GM12878 (cell line): ENCODE results near the gene ART3. TPM values are rescaled to one million over a fixed set of nuclear protein-coding genes. Genes with fewer than 3 reads are reported as not detected.

Experiments used
- ATAC-seq: fragments of 200-7000 bp; cut with Tn5 transposase; 3 replicates; pipeline ENCODE4 v1.9.1; 2020; ENCODE audit warnings: mild to moderate bottlenecking, moderate library complexity
- BruUV-seq: library from RNA; stranded (reverse); fragments of 400-500 nt; replicated peaks from 2 replicates; lab custom pipeline; 2021; lab: Mats Ljungman, UMichigan
- CTCF ChIA-PET: fragments of 300-600 bp; sonication (Branson Sonifier 250); formaldehyde crosslinking; extraction: SDS; loops from one replicate; lab custom pipeline; 2021; ENCODE audit warnings: inconsistent platforms; lab: Yijun Ruan, JAX
- POLR2A ChIA-PET: fragments of 350-600 bp; formaldehyde crosslinking; extraction: SDS; loops from one replicate; lab custom pipeline; 2021; ENCODE audit warnings: inconsistent platforms; lab: Charles Lee
- RAD21 ChIA-PET: fragments of 300-600 bp; sonication (Branson Sonifier 250); formaldehyde crosslinking; loops from one replicate; lab custom pipeline; 2023; ENCODE audit warnings: antibody characterized with exemption; ENCODE audit not compliant: unreplicated experiment; lab: Charles Lee
- SMC1A ChIA-PET: fragments of 300-600 bp; sonication (Branson Sonifier 250); formaldehyde crosslinking; loops from one replicate; lab custom pipeline; 2023; ENCODE audit not compliant: unreplicated experiment, uncharacterized antibody; lab: Charles Lee
- DNase-seq: peaks from one replicate; pipeline ENCODE4 v3.0.0-alpha.2; 2011; ENCODE audit warnings: low read depth, low spot score
- FAIRE-seq: peaks from 3 replicates; lab custom pipeline; 2011; peaks lifted over from hg19 to GRCh38; lab: Jason Lieb, UNC
- H2AFZ ChIP-seq: 2 replicates; pipeline ENCODE4 v1.6.0; 2011; ENCODE audit warnings: low read depth, low read length, control low read depth; ENCODE audit not compliant: control insufficient read depth
- H3K27ac ChIP-seq: 2 replicates; pipeline ENCODE4 v1.5.1; 2011; ENCODE audit warnings: control low read depth; ENCODE audit not compliant: control insufficient read depth, insufficient read depth
- H3K27me3 ChIP-seq, 2 experiments: replicated peaks in 1 of 2; 2 replicates each; pipeline versions ENCODE4 v1.6.0 to v1.6.1; 2011; ENCODE audit warnings: low read length in 1 of 2; ENCODE audit not compliant: control insufficient read depth in 2 of 2, insufficient read depth in 2 of 2
- H3K36me3 ChIP-seq, 2 experiments: 2 replicates each; pipeline ENCODE4 v1.5.1; 2011; ENCODE audit warnings: low read length in 1 of 2; ENCODE audit not compliant: control insufficient read depth in 2 of 2, insufficient read depth in 2 of 2
- H3K4me1 ChIP-seq: 2 replicates; pipeline ENCODE4 v1.6.1; 2011; ENCODE audit warnings: mild to moderate bottlenecking, low read length, moderate library complexity, mixed read lengths; ENCODE audit not compliant: control insufficient read depth, insufficient read depth
- H3K4me2 ChIP-seq: 2 replicates; pipeline ENCODE4 v1.6.0; 2011; ENCODE audit warnings: control low read depth; ENCODE audit not compliant: control insufficient read depth, insufficient read depth
- H3K4me3 ChIP-seq: fragments of 200-600 bp; sonication (generic); 2 replicates; pipeline ENCODE4 v1.5.1; 2016
- H3K79me2 ChIP-seq: 2 replicates; pipeline ENCODE4 v1.6.0; 2011; ENCODE audit warnings: low read length; ENCODE audit not compliant: control insufficient read depth, insufficient read depth
- H3K9ac ChIP-seq: 2 replicates; pipeline ENCODE4 v1.8.0; 2011; ENCODE audit warnings: low read length, control low read depth, mixed read lengths; ENCODE audit not compliant: control insufficient read depth, insufficient read depth
- H3K9me3 ChIP-seq: replicated peaks from 3 replicates; pipeline ENCODE4 v1.5.1; 2011; ENCODE audit warnings: mild to moderate bottlenecking, low read length; ENCODE audit not compliant: control insufficient read depth, insufficient read depth
- H4K20me1 ChIP-seq: 2 replicates; pipeline ENCODE4 v1.6.0; 2011; ENCODE audit not compliant: control insufficient read depth, insufficient read depth
- FOXK2 ChIP-seq: fragments of 450-650 bp; IDR thresholded peaks from 2 replicates; pipeline ENCODE4 v1.6.1; 2017; ENCODE audit warnings: mild to moderate bottlenecking, moderate library complexity
- NFIC ChIP-seq: IDR thresholded peaks from 2 replicates; pipeline ENCODE4 v1.6.1; 2012; ENCODE audit warnings: low read depth, mild to moderate bottlenecking, inconsistent platforms, low read length, moderate library complexity
- RCOR1 ChIP-seq: conservative IDR thresholded peaks from 2 replicates; pipeline ENCODE4 v1.6.1; 2012; ENCODE audit warnings: low read depth, low read length, improper control_type of control experiment
- SIX5 ChIP-seq: IDR thresholded peaks from 2 replicates; pipeline ENCODE4 v1.6.1; 2011; ENCODE audit warnings: mild to moderate bottlenecking, low read depth, low read length, moderate library complexity; ENCODE audit not compliant: severe bottlenecking
- SPI1 ChIP-seq: IDR thresholded peaks from 2 replicates; pipeline ENCODE4 v1.6.1; 2011; ENCODE audit warnings: low read depth, mild to moderate bottlenecking, low read length, moderate library complexity, borderline replicate concordance; ENCODE audit not compliant: insufficient read depth
- SRF ChIP-seq, 2 experiments: IDR thresholded peaks; 2 replicates each; pipeline ENCODE4 v1.6.1; 2011; ENCODE audit warnings: low read depth in 2 of 2, low read length in 2 of 2, mild to moderate bottlenecking in 1 of 2, moderate library complexity in 1 of 2
- ZNF24 ChIP-seq: fragments of 450-650 bp; IDR thresholded peaks from 2 replicates; pipeline ENCODE4 v1.6.1; 2017; ENCODE audit warnings: antibody characterized with exemption, mild to moderate bottlenecking
- ZNF274 ChIP-seq: IDR thresholded peaks from one replicate; pipeline ENCODE4 v1.8.0; 2011; ENCODE audit not compliant: insufficient read length, insufficient read depth
- WGBS: methylation state at CpG from one replicate; pipeline ENCODE4 v1.1.6; 2016; ENCODE audit warnings: low lambda C conversion rate; ENCODE audit not compliant: insufficient replicate concordance, insufficient coverage; ENCODE audit errors: missing lambda C conversion rate; 5-methylcytosine and 5-hydroxymethylcytosine counted together
- in situ Hi-C: fragments of 300-500 bp; cut with MboI; formaldehyde crosslinking; loops from 9 replicates; pipeline ENCODE4 v1.14.3; 2018; ENCODE audit warnings: mixed read lengths
- intact Hi-C: fragments of 100-400 bp; cut with micrococcal nuclease; formaldehyde crosslinking; loops from one replicate; pipeline ENCODE4 v1.14.2; 2022; ENCODE audit not compliant: unreplicated experiment
- polyA plus RNA-seq, 11 experiments: library from polyadenylated mRNA; depleted of rRNA in 4 of 11; unstranded in 6 of 11; stranded (reverse) in 5 of 11; fragments of >200 nt; fragmentation: Nextera tagmentation in 4 of 11; fragmentation: Illumina TruSeq in 1 of 11; extraction: Ambion mirVana in 4 of 11; extraction: Trizol in 1 of 11; gene quantifications; 1 replicate in 1 of 11; 2 replicates in 10 of 11; pipeline versions ENCODE4 v1.2.1 to v1.2.3, GENCODE V29; 2011 to 2016; ENCODE audit warnings: inconsistent platforms in 2 of 11, missing spikeins in 2 of 11, low read depth in 1 of 11
- total RNA-seq, 4 experiments: library from RNA; depleted of rRNA in 3 of 4; stranded (reverse); fragments of >200 nt in 3 of 4; fragmentation: Illumina TruSeq in 1 of 4; extraction: Trizol in 1 of 4; gene quantifications; 2 replicates each; pipeline versions ENCODE4 v1.2.1 to v1.2.3, GENCODE V29; 2013 to 2021
- TF ChIP-seq, protein P1 (sequence below): fragments of 450-650 bp; IDR thresholded peaks from 2 replicates; pipeline ENCODE4 v1.6.1; 2017; ENCODE audit warnings: mild to moderate bottlenecking, moderate library complexity
- TF ChIP-seq, protein P2 (sequence below): fragments of 450-650 bp; formaldehyde crosslinking; IDR thresholded peaks from 2 replicates; pipeline ENCODE4 v1.4.0; 2022; ENCODE audit warnings: mild to moderate bottlenecking, moderate library complexity

Gene ART3
- total and polyA plus RNA-seq, 10 of the 15 experiments (the other 5 are each of a cell fraction or from before 2014, with no cell fraction given), result 0.18 to 0.50 (median 0.26) TPM; not detected in 6

DNA sequence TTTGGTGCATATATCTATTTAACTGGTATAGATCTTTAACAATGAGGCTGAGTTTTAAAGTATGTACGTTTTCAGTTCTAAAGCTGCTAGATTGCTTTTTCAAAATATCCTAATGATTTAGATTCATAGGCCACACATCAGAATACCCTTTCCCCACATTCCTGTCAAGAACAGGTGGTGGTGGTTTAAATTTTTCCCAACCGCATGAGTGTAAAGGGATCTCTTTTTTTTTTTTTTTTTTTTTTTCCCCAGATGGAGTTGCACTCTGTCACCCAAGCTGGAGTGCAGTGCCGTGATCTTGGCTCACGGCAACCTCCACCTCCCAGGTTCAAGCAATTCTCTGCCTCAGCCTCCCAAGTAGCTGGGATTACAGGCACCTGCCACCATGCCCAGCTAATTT is 45.7 kb downstream of the ART3 start:
- DNase-seq (no peak), ATAC-seq (no peak), FAIRE-seq (no peak)
- Histone ChIP-seq H3K27ac (no peak overlapping the region), H2AFZ (no peak overlapping the region), H3K36me3 (peaks cover 0 to 23% of the 10 kb centered on the region in 2 experiments; a peak in 3 of 4 replicates), H3K9ac (no peak overlapping the region), H3K79me2 (no peaks in the 10 kb centered on the region), H4K20me1 (no peaks in the 10 kb centered on the region), H3K4me3 (no peak overlapping the region), H3K27me3 (no peaks in the 10 kb centered on the region), H3K9me3 (no peaks in the 10 kb centered on the region), H3K4me2 (no peak overlapping the region), H3K4me1 (no peaks in the 10 kb centered on the region)
- CTCF ChIA-PET, result interaction anchor here (1.2 kb wide), 1 partner anchor 64 kb away, joined by 5 read pairs; no protein-coding TSS in a partner anchor
- no peak for TF ChIP-seq FOXK2
- no peak for TF ChIP-seq NFIC
- no peak for TF ChIP-seq ZNF24
- no peak for TF ChIP-seq SRF (IDR thresholded peaks at IDR 0.05; ENCODE audit: low read depth in 2 of 2, low read length in 2 of 2)
- TF ChIP-seq SIX5, result no peak
- TF ChIP-seq RCOR1, result no peak
- TF ChIP-seq, protein P1, sequence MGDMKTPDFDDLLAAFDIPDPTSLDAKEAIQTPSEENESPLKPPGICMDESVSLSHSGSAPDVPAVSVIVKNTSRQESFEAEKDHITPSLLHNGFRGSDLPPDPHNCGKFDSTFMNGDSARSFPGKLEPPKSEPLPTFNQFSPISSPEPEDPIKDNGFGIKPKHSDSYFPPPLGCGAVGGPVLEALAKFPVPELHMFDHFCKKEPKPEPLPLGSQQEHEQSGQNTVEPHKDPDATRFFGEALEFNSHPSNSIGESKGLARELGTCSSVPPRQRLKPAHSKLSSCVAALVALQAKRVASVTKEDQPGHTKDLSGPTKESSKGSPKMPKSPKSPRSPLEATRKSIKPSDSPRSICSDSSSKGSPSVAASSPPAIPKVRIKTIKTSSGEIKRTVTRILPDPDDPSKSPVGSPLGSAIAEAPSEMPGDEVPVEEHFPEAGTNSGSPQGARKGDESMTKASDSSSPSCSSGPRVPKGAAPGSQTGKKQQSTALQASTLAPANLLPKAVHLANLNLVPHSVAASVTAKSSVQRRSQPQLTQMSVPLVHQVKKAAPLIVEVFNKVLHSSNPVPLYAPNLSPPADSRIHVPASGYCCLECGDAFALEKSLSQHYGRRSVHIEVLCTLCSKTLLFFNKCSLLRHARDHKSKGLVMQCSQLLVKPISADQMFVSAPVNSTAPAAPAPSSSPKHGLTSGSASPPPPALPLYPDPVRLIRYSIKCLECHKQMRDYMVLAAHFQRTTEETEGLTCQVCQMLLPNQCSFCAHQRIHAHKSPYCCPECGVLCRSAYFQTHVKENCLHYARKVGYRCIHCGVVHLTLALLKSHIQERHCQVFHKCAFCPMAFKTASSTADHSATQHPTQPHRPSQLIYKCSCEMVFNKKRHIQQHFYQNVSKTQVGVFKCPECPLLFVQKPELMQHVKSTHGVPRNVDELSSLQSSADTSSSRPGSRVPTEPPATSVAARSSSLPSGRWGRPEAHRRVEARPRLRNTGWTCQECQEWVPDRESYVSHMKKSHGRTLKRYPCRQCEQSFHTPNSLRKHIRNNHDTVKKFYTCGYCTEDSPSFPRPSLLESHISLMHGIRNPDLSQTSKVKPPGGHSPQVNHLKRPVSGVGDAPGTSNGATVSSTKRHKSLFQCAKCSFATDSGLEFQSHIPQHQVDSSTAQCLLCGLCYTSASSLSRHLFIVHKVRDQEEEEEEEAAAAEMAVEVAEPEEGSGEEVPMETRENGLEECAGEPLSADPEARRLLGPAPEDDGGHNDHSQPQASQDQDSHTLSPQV, result no peak
- no peak for TF ChIP-seq ZNF274
- TF ChIP-seq, protein P2, sequence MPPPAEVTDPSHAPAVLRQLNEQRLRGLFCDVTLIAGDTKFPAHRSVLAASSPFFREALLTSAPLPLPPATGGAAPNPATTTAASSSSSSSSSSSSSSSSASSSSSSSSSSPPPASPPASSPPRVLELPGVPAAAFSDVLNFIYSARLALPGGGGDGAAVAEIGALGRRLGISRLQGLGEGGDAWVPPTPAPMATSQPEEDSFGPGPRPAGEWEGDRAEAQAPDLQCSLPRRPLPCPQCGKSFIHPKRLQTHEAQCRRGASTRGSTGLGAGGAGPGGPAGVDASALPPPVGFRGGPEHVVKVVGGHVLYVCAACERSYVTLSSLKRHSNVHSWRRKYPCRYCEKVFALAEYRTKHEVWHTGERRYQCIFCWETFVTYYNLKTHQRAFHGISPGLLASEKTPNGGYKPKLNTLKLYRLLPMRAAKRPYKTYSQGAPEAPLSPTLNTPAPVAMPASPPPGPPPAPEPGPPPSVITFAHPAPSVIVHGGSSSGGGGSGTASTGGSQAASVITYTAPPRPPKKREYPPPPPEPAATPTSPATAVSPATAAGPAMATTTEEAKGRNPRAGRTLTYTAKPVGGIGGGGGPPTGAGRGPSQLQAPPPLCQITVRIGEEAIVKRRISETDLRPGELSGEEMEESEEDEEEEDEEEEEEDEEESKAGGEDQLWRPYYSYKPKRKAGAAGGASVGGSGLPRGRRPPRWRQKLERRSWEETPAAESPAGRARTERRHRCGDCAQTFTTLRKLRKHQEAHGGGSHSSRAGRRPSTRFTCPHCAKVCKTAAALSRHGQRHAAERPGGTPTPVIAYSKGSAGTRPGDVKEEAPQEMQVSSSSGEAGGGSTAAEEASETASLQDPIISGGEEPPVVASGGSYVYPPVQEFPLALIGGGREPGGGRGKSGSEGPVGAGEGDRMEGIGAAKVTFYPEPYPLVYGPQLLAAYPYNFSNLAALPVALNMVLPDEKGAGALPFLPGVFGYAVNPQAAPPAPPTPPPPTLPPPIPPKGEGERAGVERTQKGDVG (CRISPR knock-in tag), result no peak
- TF ChIP-seq SPI1, result no peak
- WGBS, result 77% methylated on average over 3 of the region's 4 CpGs
- SMC1A ChIA-PET, result interaction anchor here (1.7 kb wide), 1 partner anchor 15 kb away, joined by 4 read pairs; no protein-coding TSS in a partner anchor
- POLR2A ChIA-PET, result no interaction called here
- BruUV-seq, result no TSS peak
- intact Hi-C loops (no loop called here), in situ Hi-C loops (no loop called here)
- RAD21 ChIA-PET, result no interaction called here
